Measurements from ENCODE around the gene TRPV2.
"Not testable (repeated sequence)": the region's sequence is repeated elsewhere in the genome, so short reads cannot be mapped to it uniquely, and the experiment has no call there.

The TRPV2 gene

DNA sequence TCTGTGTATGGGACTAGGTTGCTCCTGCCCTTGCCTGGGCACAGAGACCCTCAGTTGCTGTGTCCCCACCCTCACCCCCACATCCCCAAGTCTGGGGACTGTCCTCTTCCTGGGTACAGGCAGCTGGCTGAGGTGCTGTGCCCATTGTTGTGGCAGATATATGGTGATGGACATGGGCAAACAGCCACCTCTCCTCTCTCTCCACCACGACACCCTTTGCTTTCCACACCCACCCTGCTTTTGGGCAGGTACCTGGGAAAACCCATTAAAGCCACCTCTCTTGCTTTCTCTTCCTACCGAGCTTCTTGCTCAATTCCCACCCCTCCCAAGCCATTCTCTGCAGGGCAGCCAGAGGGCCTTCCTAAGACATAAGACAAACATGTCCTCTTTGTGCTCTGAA is 21.7 kb downstream of the TRPV2 start:
- no peak for DNase-seq

DNA sequence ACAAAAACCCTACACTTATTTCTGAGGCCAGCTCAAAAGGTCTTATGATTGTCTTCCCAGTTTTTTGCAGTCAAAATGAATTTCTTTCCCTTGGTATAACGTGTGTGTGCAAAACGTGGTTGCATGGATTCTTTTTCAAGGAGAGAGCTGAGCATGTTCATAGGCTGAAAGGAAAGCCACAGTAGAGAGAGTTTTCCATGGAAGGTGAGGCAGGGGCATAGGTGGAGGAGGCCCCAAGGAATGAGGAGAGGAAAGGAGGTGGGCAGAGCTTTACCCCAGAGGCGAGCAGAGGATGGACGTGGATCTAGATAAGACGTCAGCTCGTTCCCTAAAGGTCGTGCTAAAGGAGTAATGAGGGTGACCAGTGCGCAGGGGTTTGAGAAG is 22.8 kb downstream of the TRPV2 start:
- no peak for DNase-seq

DNA sequence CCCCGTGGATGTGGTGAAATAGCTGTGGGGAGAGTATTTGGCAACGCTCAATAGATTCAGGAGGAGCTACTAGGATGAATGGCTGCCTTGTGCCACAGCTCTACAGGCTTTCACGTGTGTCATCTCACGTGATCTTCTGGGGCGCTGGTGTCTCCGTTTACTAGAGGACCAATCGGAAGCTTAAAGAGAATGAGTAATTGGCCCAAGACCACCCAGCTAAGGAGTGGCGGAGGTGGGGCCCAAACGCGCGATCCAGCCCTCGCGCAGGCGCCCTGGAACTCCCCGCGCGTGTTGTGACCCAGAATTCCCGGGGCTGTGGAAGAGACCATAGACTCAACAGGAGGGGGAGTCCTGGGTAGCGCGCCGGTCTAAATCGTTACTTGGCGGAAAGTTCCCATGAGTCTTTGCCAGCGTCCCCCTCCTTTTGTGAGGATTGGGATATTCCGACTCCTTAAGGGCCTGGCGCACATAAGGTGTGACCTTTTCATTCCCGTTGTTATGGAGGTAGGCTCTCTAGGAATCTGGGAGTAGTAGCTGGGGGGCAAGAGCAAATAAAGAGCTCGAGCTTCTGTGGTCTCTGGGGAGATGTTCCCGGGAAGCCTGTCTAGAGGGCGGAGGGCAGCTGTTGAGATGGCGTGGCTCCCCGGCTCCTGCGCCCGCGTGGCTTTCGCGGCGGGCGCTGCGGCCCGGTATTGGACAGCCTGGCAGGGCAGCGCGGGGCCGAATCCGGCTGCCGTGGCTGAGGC is 23.4 kb downstream of the TRPV2 start:
- DNase-seq = peak; percentile 95

DNA sequence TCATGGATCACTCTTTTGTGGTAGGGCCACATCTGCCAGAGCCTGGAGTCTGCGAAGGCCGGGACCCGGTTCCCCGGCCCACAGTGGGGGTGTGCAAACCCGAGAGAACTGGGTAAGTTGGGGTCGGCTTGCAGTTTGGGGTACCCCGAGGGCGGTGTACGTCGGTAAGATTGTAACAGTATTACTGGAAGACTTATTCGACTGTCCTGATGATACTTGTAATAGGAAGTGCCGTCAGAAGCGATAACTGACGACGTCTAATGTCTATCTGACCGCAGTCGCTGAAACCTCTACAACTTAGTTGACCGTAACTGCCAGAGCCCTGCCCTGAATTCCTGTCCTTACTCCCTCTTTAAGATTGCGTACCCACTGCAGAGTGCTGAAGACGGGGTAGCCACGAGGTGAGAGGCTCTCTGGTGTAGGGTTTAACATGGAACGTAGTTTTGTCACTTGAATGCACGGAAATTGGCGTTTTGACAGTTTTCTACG is 24.0 kb downstream of the TRPV2 start:
- peak; percentile 80 for DNase-seq

DNA sequence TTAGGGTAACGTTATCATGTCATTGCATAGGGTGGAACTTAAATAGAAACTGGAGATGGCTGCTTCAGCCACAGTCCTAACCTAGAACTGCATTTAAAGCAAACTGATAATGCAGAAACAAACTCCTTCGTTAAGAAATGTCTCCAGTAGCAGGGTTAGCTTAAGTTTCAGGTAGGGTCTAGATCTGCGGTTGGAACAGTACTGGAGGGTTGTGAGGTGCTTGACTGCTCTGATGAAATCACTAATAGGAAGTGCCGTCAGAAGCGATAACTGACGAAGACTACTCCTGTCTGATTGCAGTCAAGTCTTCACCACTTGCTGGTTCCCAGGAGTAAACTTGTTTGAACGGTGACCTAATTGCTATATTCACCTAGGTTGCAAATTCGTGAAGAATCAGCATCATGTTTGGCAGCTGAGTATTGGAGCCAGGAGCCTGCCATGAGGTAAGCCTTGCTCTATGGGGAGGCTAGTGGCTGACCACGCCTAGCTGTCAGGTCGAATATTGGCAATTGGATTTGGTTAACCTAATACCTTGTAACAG is 24.5 kb downstream of the TRPV2 start:
- peak; percentile 68 for DNase-seq

DNA sequence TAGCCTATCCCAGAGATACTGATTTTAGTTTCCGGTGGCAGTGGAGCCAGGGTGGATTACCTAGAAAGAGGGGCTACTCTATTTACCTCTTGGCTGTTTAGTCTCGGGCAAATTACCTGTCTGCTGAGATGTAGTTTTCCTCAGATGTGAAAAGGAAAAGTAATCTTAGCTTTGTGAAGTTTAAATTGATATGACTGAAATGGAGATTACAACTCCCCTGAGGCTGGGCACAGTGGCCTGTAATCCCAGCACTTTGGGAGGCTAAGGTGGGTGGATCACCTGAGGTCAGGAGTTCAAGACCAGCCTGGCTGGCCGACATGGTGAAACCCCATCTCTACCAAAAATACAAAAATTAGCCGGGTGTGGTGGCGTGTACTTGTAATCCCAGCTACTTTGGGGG is 25.0 kb downstream of the TRPV2 start:
- DNase-seq = not testable (repeated sequence)

DNA sequence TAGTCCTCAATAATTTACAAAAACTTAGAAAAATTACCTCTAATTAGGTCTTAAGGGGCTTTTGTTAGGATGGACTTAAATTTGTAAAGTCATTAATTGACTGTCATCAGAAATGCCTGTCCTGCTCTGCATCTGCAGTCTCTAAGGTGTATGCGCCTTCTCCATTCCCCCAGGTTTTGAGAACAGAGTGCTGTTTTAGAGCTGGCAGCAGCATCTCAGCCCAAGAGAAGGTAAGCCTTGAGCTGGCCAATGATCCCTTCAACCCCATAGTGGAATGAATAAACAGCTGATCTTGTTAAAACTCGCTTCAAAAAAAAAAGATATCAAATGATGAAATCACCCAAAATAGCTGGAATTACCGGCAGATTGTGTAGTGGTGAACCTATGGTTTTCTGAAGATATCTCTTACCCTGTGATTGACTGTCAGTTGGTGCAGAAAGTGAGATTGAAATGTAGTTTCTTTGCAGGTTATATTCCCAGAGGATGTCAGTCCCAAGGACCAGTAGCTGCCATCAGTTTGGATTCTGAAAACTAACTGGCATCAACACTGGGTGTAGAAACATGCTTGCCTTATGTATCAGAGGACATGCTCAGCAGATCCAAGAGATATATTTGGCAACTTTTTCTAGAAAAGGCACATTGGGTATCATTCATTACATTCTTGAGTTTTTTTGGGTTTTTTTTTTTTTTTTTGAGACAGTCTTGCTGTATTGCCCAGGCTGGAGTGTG is 25.7 kb downstream of the TRPV2 start:
- no peak for DNase-seq

DNA sequence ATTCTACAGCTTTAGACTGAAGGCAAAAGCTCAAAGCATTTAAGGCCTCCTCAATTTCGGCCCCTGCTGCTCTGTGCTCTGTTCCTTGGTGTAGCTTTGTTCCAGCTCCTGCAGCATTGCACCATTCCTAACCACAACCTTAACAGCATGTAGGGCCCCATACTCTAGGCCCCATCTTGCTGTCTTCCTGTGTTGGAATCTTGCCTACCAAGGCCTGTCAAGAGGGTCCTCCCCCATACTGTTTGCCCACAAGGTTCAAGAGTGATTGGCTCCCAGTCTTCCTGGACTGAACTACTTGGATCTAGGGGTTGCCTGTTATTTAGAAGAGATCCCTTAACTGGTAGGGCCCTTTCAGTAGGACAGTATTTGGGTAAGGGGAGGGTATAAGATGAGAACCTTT is 26.8 kb downstream of the TRPV2 start:
- DNase-seq = no peak

DNA sequence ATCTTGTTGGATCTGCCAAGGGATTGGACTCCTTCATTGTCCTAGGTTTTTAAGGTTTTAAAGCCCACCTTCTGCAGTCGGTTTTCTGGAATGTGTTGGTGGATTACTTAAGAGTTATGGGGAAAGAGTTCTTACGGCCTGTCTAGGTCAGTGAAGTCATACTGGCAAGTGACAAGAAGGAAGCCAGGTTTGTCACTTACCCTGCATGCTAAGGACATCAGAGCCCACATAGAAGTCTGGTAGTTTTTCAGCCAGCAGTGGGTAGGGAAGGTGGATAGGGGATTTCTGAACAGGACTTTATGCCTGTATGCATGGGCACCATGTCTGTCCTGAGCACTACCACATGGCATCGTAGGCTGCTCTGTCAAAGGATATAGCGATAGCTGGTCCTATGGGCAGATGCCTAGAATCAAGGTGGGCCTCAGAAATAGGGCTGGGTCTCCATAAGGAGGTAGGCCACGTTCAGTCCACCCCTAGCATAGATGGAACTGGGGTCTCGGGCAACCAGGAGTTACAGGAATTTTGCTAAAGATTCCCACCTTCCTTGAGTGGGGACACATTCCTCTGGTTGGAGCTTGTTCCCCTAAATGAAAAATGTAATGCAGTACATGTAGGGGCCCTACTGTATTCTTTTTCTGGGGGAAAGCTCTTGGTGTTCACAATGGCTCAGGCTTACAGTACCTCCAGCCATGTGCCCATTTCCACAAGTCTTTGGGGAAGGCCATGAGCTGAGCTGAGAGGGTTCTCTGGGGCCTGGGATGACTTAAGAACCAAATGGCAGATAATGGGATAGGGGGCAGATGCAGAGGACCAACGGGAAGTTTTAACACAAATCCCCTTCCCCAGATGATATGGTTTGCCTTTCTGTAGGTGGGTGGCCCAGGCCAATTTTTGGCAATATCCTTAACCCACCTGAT is 27.5 kb downstream of the TRPV2 start:
- DNase-seq = peak; percentile 76

DNA sequence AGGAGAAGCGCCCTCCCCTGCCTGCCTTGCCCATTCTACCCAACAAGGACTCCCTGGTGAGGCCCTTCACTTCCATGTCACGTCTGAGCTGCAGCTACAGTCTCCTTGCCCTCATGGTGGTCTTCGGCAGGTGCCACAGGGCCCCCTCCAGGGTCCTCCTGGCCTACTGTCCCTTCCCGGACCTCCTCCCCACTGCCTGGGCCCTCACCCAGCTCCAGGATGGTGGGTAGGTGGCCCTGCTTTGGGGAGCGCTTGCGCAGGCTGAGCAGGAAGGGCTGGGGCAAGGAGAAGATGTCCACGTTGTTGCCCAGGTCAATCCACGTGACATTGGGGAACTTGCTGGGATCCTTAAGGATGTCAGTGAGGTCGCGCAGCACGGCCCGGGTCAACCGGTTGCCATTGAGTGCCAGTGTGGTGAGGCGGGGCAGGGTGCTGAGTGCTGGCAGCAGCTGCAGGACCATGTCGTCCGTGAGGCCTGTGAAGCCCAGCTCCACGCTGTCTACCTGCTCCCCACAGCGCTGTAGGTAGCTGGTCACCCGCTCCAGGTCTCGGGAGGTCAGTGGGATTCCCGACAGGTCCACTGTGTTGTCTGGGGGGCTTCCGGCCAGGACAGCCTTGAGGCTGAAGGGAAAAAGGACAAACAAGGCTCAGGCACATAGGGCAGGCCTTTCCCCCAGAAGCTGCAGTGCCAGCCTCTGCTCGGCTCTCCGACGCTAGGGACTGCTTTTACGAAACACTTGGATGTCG is 28.3 kb downstream of the TRPV2 start:
- peak; percentile 88 for DNase-seq

DNA sequence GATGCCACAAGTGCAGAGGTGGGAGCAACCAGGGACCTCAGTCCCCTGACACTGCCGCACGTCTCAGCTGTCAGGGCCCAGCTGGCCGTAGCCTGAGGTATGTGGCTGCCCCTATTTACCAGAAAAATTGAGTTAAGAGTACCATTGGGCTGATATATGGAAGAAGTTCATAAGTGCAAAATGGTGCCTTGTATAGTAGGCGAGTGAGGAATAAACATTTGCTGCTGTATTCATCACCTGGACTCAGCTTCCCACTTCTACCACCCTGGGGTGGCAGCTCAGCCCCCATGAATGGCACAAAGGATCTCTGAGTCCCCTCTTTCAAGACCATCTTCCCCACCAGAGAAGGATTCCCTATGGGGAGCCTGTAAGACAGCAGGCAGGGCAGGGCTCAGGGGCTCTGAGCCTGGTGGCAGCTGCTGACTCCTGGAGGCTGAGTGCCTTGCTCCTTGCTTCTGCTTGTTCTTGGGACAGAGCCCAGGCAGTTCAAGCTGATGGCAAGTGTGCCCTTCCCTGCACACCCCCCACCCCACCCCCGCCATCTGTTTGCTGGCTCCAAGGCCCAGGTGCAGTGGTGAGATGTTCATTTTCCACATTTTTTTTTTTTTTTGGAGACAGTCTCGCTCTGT is 29.0 kb downstream of the TRPV2 start:
- DNase-seq = peak; percentile 82

DNA sequence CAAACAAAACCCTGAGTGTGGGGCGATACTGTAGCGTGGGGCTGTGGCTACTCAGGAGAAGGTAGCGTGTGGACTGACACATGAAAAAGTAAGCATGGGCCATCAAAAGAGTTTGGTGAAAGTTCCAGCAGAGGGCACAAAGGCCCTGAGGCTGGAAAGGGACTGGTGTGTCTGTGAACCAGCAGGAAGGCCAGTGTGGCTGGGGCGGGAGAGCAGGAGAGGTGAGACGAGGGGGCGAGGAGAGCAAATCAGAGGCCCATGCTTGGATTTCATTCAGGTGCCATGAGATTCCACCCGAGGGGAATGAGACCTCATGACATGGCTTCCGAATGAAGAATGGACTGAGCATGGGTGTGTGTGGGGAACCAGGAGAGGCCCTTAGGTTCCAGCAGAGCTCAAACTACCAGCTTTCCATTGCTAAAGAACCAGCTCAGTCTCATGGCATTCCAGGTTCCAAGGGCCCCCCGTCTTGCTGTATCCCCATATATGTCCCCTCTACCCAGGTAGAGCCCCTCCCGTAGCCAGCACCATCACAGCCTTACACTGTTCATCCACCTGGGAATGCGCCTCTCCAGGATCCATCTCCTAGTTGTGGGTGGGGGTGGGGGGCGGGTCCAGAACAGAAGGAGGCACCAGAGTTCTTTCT is 31.1 kb downstream of the TRPV2 start:
- no peak for DNase-seq

DNA sequence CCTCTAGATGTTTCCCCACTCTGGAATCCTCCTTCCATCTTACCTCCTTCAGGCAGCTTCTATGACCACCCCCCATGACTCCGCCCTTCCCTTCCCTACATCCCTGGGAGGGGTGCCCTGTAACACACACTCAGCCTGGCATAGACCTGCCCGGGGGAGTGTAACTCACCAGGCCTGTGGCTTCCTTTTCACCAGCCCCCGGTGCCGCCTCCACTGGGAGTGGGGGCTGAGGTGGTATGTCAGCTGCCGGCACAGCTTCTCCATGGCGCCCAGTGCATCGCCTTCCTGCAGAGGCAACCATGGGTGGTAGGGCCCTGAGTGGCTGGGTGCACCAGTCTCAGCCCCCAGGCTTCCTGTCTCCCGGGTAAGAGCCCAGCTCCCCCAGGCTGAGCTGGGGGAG is 32.3 kb downstream of the TRPV2 start:
- no peak for DNase-seq

DNA sequence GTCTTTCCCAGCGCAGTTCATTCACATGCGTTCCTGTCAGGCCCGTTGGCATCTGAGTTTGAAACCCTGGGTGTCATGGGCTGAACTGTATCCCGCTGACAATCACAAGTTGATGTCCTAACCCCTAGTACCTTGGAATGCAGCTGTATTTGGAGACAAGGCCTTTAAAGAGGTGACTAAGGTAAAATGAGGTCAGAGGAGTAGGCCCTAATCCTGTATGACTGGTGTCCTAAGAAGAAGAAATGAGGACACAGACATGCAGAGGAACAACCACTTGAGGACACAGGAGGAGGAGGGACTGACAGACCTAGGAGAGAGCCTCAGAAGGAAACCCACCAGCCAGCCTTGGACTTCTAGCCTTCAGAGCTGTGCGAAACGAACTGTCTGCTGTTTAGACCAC is 33.1 kb downstream of the TRPV2 start:
- DNase-seq = no peak

DNA sequence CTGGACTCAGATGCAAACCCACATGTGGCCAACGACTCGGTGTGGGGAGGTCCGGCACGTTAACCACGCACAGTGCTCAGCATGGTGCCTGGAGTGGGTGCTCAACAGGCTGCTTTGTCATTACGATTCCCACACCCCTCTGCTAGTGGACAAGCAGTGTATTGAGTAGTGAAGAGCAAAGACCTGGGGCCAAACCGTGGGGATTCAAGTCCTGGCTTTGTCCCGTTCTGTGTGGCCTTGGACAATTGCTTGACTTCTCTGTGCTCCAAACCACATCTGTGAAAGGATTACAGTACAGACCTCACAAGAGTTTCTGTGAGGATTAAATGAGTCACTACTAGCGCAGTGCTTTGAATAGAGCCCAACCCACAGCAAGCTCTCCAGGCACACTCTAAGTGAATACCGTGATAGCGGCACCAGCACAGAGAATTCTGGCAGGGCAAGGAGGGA is 33.8 kb downstream of the TRPV2 start:
- no peak for DNase-seq

DNA sequence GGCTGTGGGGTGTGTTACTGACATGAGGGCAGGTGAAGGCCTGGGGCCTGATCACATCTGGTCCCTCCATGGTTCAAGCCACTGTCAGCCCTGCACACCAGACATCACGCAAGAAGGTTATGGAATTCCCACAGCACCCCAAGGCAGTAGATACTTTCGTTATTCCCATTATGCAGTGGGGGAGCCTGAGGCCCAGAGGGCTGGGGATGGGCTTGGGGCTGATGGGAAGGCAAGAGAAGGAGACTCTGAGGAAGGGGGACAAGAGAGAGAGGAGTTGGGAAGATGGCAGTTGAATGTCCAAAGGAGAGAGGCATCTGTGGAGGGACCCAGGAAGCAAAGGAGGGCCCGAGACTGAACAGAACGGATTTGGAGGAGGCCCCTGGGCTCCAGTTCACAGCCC is 34.7 kb downstream of the TRPV2 start:
- no peak for DNase-seq

DNA sequence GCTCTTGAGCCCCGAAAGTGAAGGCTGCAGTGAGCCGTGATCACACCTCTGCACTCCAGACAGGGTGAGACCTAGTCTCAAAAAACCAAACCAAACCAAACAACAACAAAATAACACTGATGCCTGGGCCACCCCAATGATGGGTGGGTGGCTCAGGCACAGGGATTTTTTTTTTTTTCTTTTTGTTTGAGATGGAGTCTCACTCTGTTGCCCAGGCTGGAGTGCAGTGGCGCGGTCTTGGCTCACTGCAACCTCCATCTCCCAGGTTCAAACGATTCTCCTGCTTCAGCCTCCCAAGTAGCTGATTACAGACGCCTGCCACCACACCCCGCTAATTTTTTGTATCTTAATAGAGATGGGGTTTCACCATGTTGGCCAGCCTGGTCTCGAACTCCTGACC is 36.9 kb downstream of the TRPV2 start:
- DNase-seq = not testable (repeated sequence)

DNA sequence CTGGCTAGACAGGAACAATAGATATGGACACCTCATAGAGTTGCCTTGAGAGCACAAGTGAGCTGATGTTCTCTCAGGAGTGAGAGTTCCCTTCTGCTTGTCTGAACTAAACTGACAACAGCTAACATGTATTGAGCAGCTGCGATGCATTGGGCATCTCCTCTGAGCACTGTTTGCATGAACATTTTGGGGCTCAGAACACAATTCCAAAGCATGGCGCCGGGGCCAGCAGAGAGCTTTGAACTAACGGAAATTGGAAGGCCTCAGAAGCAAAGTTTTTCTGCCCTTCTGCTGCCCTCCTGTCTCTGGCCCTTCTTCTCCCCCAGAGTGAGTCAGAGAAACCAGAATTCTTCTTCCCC is 38.1 kb downstream of the TRPV2 start:
- DNase-seq = no peak

DNA sequence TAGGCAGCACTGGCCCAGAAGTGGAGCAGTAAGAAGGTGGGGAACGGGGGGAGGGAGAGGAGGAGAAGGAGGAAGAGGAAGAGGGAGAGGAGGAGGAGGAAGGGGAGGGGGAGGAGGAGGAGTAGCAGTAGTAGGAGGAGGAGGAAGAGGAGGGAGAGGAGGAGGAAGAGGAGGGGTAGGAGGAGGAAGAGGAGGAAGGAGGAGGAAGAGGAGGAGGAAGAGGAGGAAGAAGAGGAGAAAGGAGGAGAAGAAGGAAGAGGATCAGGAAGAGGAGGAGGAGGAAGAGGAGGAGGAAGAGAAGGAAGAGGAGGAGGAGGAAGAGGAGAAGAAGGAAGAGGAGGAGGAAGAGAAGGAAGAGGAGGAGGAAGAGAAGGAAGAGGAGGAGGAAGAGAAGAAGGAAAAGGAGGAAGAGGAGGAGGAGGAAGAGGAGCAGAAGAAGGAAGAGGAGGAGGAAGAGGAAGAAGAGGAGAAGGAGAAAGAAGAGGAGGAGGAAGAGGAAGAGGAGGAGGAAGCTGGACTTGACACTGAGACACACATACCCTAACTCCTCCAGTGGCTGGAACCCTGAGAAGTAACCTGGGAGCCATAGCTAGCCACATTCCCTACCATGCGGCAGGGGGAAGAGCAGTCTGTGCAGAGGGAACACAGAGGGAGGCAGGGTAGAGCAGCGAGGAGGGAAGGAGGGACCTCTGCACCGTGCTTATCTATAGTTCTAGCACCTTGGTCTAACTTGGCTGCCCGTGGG is 40.8 kb downstream of the TRPV2 start:
- DNase-seq = no peak

DNA sequence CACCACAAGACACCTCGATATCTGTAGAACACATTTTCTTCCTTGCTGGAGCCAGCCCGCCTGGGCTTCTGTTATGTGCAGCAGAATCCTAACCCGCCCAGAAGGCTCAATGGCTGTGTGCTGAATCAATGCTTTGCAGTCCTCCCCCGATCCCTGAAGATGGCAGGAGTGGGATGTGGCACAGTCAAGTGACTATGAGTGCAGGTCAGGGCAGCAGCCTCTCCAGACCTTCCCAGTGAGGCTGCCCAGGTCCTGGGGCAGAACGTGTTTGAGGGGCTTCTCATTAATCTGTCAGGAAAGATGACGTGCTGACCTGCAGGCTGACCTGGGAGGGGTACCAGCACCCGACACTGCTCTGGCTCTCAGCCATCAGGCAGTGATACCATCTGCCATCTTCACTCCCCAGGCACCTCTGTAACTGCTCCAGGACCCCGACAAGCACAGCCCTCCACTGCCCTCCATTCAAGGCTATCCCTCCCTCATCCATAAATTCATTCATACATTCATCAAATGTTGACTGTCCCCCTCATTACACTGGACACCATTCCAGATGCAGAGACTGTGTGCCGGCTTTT is 41.5 kb downstream of the TRPV2 start:
- DNase-seq = no peak
